ENCODE data around the gene LYST. TPM values are rescaled to one million over a fixed set of nuclear protein-coding genes. Genes with fewer than 3 reads are reported as not detected.
"Not testable (repeated sequence)": the region's sequence is repeated elsewhere in the genome, so short reads cannot be mapped to it uniquely, and the experiment has no call there.

Gene LYST
- 10 to 100 TPM; 46.8 to 68.4 (median 47.8) TPM for total RNA-seq

- intact Hi-C loops (cut with DNase I), result no loop called here
- peak; percentile 63 to 66 for DNase-seq
Measured at GRCh38 chr1:235866205-235866912, at the start of gene LYST. TSS of gene LYST (minus strand) at chr1:235866906. CDS start at chr1:235830417, 36,489 bp downstream.

GRCh38 chr1:235915489-235915888 is 48.8 kb upstream of the LYST start:
- H3K27ac ChIP-seq; DNase-seq; H3K36me3 ChIP-seq; H3K27me3 ChIP-seq; intact Hi-C loops (cut with DNase I); H3K9me3 ChIP-seq; H3K4me3 ChIP-seq (replicated peaks in 1 of 3): not testable (repeated sequence)
- 96 to 99% methylated on average over 4 of the region's 4 CpGs for WGBS, 2 donors
- H3K4me1 ChIP-seq, result peaks cover 28 to 40% of the 10 kb centered on the region in 2 donors

More at GRCh38 chr1:235866205-235866912, at the start of gene LYST:
- Histone ChIP-seq H3K9me3 (no peaks in the 10 kb centered on the region), H3K36me3 (no peaks in the 10 kb centered on the region), H3K4me1 (peaks cover 13 to 19% of the 10 kb centered on the region in 2 donors), H3K27me3 (no peaks in the 10 kb centered on the region), H3K27ac (peak within 1 kb of the TSS; percentile 94 to 97 (median 97)), H3K4me3 (replicated peaks in 1 of 3) (peak within 1 kb of the TSS; percentile 30 to 71 (median 66))
- 0 to 1% methylated on average over 26 of the region's 71 CpGs for WGBS, 2 donors
- peak in 1 of 2 donors; percentile 8 for TF ChIP-seq POLR2A (IDR thresholded peaks at IDR 0.05)
- peak in 1 of 6 experiments; percentile 26 for TF ChIP-seq CTCF (IDR thresholded peaks at IDR 0.05)

GRCh38 chr1:235913311-235913710 is 46.6 kb upstream of the LYST start:
- Histone ChIP-seq H3K27ac (no peak overlapping the region), H3K27me3 (no peaks in the 10 kb centered on the region), H3K4me1 (peaks cover 20 to 32% of the 10 kb centered on the region in 2 donors), H3K36me3 (no peaks in the 10 kb centered on the region), H3K4me3 (replicated peaks in 1 of 3) (no peak overlapping the region), H3K9me3 (no peaks in the 10 kb centered on the region)
- no peak for TF ChIP-seq POLR2A (IDR thresholded peaks at IDR 0.05)
- no peak for TF ChIP-seq CTCF (IDR thresholded peaks at IDR 0.05)
- intact Hi-C loops (cut with DNase I), result no loop called here
- 100% methylated on average over 1 of the region's 1 CpG for WGBS, 2 donors
- DNase-seq, result no peak

GRCh38 chr1:235911876-235912275 is 45.2 kb upstream of the LYST start:
- Histone ChIP-seq H3K36me3 (no peaks in the 10 kb centered on the region), H3K4me3 (replicated peaks in 1 of 3) (no peak overlapping the region), H3K4me1 (peaks cover 10 to 18% of the 10 kb centered on the region in 2 donors), H3K9me3 (no peaks in the 10 kb centered on the region), H3K27ac (no peak overlapping the region), H3K27me3 (no peaks in the 10 kb centered on the region)
- TF ChIP-seq CTCF (IDR thresholded peaks at IDR 0.05) (no peak), POLR2A (IDR thresholded peaks at IDR 0.05) (no peak)
- intact Hi-C loops (cut with DNase I), result no loop called here
- 86 to 89% methylated on average over 6 of the region's 6 CpGs for WGBS, 2 donors
- DNase-seq, result no peak

- no peak for DNase-seq
- H3K27me3 ChIP-seq, result no peaks in the 10 kb centered on the region
- TF ChIP-seq CTCF (IDR thresholded peaks at IDR 0.05) (no peak), POLR2A (IDR thresholded peaks at IDR 0.05) (no peak)
- no peaks in the 10 kb centered on the region for H3K36me3 ChIP-seq
- intact Hi-C loops (cut with DNase I), result no loop called here
- WGBS, 2 donors, result 91 to 92% methylated on average over 5 of the region's 5 CpGs
- H3K4me1 ChIP-seq, result peaks cover 8 to 16% of the 10 kb centered on the region in 2 donors
- H3K4me3 ChIP-seq (replicated peaks in 1 of 3), result no peak overlapping the region
- H3K27ac ChIP-seq, result no peak overlapping the region
- H3K9me3 ChIP-seq, result no peaks in the 10 kb centered on the region
Measured at GRCh38 chr1:235911300-235911662, 44.6 kb upstream of the LYST start.
